NCI-H1694 (cell line): Measurements from ENCODE around the gene MSMO1.

ENCODE experiments used
- DNase-seq: peaks from one replicate; lab custom pipeline; 2025; lab: John Stamatoyannopoulos, UW

The MSMO1 gene

DNA sequence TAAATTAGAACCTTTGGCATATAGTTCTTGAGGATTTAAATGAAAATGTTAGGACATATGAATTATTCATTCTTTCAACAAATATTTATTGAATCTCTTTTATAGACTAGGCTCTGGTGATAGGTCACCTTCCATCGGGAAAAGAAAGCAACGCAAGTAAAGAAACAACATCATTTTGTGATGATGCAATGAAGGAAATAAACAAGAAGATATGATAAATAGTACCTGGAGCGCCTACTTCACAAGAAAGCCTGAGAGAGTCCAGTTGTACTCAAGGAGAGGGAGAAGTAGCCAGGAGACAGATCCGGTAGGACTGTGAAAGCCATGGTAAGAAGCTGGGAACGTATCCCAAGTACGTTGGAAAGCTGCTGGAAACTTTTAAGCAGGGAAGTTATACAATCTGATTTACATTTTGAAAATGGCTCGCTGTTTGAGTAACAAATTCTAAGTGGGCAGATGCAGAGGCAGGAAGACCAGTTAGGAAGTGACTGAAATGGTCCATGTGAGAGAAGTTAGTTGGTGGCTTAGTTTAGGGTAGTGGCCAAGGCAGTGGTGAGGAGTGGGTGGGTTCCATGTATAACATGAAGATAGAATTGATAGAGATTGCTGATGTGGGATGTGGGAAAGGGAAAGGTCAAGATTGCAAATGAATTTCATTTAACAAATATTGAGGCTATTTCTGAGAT lies 33.7 kb downstream of the MSMO1 start:
- DNase-seq, result no peak

DNA sequence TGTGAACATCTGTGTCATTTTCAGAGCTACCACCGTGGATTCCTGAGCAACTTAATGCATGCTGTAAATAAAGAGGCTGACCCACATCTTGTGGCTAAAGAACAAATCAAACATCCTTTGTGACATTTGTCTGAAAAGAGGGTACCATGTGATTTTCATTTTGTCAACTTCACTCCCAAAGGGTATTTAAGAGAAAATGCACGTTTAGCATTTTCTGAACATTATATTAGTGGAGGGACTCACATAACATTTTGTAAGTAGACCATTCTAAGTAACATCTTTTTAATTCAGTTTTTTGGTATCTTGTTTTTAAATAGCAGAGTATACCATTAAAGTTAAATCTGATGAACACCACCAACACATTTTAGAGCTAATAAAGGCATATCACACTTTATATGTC lies 34.3 kb downstream of the MSMO1 start:
- no peak for DNase-seq

DNA sequence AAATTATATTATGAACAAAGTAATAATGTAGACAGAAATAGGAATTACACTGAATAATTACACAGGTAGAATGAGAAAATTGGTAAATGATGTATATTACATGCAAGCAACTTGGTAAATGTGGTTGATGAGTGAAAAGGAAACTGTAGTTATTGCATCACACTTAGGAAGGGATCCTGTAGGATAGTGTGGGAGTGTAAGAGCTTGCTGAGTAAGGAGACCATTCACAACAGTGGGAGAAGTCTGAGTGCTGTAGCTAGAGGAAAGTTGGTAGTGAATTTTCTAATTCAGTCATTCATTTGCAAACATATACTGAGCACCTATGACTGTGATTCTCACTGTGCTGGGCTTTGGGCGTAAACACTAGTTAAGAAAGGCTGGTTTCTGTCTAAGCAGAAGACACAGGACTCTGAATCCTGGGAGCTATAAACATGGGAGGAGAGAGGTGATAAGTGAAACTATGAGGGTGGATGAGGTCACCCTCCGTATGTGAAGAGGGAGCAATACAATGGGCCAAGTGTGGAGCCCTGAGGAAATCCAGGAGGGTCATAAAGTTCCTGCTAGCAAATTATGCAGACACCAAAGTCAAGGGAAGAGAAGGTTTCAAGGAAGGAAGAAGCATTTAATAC lies 37.1 kb downstream of the MSMO1 start:
- no peak for DNase-seq

DNA sequence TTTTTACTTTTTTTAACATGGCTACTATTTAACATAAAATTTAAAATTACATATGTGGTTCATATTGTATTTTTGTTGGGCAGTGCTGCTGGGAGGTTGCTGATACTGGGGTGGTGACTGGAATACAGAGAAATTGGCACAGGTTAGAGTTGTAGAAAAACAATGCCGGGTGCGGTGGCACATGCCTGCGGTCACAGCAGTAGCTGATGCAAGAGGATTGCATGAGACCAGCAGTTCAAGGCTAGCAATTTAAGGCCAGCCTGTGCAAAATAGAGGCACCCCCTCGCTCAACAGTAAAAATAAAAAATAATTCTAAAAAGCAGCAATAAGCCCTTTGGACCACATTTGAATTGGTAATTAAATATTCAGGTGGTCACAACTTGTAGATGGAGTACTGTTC lies 39.6 kb downstream of the MSMO1 start:
- DNase-seq, result no peak

DNA sequence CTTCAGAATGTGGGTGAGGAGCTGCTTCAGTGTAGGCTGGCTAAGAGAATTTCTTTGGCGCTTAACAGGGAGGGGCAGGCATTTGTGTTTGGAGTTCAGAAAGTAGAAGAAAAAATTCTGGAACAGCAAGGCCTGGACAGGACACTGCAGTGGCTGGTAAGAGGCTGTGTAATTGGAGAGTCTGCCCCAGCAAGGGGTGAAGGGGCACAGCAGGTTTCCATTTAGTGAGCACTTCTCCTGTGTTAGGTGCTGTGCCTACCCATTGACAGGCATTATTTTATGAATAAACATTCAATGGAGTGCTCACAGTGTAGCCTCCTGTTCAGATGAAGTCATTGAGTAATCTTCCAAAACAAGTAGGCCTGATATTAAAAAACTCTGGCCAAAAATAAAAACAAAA lies 40.6 kb downstream of the MSMO1 start:
- no peak for DNase-seq

DNA sequence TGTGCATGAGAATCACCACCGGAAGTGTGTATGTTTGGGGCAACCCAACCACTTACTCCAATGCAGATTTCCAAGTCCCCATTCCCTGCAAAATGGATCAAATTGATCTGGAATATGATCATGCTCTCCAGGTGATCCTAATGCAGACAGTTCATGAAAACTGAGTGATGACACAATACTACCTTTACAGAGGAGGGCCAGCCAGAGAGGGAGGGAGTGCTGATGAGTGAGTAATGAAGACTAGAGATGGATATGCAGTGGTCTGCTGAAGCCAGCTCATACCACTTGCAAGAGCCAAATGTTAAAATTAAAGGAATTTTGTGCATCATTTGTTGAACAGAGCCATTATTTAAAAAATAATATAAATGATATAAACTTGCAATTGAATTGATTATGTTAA lies 41.1 kb downstream of the MSMO1 start:
- DNase-seq, result no peak

DNA sequence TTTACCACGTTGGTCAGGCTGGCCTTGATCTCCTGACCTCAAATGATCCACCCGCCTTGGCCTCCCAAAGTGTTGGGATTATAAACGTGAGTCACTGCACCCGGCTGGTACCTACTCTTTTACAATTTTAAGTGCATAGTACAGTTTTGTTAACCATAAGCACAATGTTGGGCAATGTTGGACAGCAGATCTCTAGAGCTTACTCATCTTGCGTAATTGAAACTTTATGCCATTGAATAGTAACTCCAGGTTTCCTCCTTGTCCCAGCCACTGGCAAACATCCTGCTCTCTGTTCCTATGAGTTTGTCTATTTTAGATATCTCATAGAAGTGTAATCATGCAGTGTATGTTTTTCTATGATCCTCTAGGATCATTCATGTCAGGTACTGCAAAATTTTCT lies 42.1 kb downstream of the MSMO1 start:
- DNase-seq, result no peak

DNA sequence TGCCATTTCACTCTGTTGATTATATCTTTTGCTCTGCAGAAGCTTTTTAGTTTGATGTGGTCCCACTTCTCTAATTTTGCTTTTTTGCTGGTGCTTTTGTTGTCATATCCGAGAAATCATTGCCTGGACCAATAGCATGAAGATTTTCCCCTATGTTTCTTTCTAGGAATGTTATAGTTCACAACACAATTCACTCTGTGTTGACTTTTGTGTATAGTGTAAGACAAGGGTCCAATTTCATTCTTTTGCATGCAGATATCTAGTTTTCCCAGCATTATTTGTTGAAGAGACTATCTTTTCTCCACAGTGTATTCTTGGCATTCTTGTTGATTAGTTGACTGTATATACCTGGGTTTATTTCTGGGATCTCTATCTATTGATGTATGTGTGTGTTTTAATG lies 43.1 kb downstream of the MSMO1 start:
- DNase-seq, result no peak

DNA sequence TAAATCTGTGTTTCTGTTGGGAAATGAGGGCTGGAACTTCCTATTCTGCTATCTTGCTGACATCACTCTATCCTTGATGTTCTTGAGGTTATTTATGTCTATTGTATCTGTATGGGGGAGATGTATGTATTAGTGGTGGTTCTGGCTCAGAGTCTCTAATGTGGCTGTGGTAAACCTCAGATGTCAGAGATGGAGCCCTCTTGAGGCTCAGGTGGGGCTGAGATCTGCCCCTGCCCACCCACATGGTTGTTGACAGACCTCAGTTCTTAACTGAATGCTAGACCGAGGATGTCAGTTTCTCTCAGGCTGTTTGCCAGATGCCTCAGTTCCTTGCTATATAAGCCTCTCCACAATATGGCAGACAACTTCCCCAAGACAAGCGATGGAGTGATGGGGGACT lies 48.0 kb downstream of the MSMO1 start:
- DNase-seq, result no peak

DNA sequence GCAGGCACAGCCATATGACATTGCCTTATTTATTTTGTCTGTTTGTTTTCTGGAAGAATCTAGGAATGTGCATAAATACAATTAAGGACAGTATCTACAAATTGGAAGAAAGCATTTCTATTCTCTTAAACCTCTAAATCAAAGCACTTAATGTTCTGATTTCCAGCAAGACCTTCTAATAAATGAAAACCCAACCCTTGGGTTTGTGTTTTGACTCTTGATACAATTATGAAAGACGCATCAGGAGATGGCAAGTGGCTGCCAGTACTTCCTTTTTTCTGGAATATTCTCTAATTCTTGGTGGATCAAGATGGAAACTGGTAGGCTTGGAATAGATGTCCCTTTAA lies 50.9 kb downstream of the MSMO1 start:
- DNase-seq, result no peak

DNA sequence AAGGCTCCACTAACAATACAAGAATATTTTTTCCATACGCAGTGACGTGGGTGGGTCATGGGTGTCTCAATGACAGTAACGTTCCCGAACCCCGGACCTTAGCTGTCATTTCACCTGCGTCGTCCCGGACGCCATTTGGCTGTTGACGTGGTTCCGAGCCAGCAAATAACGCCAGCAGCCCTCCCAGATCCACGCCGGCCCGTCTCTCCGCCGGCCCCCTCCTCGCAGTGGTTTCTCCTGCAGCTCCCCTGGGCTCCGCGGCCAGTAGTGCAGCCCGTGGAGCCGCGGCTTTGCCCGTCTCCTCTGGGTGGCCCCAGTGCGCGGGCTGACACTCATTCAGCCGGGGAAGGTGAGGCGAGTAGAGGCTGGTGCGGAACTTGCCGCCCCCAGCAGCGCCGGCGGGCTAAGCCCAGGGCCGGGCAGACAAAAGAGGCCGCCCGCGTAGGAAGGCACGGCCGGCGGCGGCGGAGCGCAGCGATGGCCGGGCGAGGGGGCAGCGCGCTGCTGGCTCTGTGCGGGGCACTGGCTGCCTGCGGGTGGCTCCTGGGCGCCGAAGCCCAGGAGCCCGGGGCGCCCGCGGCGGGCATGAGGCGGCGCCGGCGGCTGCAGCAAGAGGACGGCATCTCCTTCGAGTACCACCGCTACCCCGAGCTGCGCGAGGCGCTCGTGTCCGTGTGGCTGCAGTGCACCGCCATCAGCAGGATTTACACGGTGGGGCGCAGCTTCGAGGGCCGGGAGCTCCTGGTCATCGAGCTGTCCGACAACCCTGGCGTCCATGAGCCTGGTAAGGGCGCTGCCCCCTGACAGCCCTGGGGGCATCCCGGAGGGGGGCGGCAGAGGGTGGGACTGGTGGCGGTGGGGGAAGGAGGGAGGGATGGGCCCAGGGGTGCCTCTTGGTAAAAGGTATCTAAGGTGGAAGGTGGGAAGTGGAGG lies 51.5 kb downstream of the MSMO1 start, which contains the start of gene CPE:
Gene CPE, plus strand, starts transcription at position 264 of the 933 bp plus-strand sequence. Its CDS starts 214 bp downstream, at position 478.
- peak; percentile 67 for DNase-seq

DNA sequence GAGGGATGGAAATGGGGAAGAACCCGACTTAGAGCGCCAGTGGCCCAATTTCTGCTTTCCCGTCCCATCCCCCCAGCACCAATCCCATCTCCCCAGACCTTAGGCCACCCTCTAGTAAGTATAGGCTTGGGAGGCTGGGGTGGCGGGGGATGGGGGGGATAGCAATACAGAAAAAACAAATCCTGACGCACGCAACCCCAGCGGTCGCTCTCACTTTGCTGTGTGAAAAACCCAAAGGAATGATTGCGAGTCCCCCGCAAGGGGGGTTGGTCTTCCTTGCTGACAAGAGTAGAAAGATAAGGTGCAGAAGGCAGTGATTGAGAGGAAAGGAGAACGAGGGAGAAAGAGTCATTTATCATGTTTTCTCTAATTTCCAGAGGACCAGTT lies 52.2 kb downstream of the MSMO1 start:
- peak; percentile 82 for DNase-seq

DNA sequence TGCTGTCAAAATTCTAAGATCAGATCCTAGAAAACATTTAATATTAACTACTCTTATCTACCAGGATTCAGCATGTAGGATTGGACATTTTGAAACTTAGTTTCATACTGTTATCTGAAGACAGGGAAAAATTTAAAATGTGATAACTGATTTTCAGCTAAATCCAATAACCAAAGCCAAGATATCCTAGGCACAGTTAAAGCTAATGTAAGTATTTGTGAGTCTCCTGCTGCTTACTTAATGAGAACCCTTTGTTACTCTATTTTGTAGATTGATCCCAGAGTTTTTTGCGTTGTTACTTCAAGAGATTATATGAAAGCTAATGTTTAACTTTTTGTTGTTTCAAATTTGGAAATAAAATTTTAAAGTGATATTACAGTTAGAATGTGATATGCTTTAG lies 53.3 kb downstream of the MSMO1 start:
- DNase-seq, result no peak

DNA sequence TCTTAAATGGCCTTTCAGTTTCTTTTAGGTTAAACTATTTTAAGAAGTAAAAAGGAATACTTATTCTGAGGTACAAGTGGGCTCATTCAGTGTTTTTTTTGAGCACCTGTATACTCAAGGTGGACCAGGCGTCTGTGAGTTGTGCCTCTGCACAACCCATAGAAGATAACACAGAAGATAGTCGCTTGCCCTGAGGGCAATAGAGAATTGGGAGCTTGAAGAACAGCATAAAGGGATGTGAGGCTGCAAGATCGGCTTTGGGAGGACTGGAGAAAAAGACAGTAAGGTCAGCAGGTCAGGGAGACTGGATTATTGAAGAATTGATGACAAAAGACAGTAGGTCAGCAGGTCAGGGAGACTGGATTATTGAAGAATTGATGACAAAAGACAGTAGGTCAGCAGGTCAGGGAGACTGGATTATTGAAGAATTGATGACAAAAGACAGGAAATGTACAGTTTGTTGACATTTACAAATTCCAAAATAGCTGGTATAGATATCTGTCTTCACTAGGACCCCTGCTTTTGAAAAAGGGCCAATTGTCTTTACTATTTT lies 54.4 kb downstream of the MSMO1 start:
- no peak for DNase-seq

DNA sequence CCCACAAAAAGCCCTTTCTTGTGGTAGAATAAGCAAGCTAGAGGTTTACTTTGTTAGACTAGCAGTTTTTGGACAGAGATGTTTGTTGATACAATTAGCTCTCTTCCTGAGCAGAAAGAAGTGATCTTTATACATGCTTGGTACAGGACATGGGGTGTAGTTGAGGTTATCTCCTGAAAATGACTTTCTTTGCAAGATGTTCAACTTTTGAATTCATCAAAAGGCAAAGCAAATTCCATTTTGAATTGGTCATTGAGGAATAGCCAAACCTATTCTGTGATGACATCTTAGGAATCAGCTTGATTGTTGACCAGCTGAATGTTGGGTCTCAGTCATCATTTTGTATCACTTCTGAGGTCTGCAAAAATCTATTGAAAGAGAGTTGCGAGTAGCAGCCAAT lies 55.2 kb downstream of the MSMO1 start:
- DNase-seq, result no peak

DNA sequence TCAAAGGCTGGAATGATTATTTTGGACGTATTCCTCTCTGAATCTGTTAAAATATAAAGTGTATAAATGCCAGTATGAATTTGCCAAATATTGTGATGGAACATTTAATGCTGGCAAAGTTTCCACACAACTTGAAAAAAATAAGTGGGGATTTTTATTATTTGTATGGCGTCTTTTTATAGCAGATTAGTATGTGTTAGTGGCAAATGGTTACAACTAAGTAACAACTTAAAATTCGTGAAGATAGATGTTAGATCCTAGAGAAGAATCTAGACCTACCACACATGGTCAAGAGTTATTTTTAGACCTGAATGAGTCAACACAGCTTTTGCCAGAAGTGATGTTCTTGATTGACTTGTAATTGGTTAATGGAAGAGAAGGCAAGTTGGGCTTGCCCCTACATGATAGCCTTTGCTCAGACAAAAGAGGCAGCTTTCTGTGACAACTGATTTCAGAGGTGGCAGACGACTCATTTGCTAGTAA lies 56.2 kb downstream of the MSMO1 start:
- peak; percentile 97 for DNase-seq

DNA sequence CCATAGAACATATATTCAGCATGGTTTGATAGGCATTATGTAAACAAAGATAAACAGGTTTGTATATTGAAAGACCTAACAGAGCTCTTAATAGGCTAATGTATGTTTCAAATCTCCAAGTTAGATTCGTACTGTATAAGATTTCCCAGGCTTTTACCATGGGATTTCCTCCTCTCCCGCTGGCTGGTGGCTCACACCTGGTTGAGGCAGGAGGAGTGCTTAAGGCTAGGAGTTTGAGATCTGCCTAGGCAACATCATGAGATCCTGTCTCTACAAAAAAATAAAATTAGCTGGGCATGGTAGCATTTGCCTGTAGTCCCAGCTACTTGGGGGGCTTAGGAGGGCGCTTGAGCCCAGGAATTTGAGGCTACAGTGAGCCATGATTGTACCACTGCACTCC lies 56.7 kb downstream of the MSMO1 start:
- DNase-seq, result peak; percentile 78

DNA sequence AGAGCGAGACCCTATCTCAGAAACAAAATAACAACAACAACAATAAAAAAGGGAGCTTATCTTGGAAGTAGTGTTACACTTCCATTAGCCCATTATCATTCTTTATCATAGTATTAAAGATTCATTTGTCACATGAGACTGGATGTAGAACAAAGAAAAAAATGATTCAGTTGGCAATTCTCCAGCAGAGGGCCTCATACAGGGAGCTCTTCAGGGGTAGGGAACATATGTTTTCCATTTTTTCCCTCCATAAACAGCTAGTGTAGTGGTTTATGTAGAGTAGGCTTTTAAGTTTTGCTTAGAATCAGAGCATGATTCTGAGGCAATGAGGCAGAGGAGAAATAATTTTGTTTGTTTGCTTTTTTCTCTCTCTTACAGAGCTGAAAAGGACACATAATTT lies 57.1 kb downstream of the MSMO1 start:
- DNase-seq, result peak; percentile 96

DNA sequence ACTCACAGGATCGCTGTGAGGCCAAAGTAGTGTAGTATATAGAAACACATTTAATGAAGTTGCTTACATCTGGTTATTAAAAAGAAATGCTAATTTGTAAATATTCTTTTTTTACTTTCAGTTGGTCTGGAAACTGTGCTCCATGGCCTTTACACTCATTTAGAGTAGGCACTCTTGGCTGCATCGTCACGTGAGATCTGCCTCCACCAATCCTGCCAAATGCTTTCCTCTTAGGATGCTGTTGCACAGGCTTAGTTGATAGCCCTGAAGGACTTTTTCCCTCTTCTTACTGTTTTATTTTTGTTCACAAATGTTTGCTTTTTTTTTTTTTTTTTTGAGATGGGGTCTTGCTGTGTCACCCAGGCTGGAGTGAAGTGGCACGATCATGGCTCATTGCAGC lies 57.7 kb downstream of the MSMO1 start:
- DNase-seq, result peak; percentile 77

DNA sequence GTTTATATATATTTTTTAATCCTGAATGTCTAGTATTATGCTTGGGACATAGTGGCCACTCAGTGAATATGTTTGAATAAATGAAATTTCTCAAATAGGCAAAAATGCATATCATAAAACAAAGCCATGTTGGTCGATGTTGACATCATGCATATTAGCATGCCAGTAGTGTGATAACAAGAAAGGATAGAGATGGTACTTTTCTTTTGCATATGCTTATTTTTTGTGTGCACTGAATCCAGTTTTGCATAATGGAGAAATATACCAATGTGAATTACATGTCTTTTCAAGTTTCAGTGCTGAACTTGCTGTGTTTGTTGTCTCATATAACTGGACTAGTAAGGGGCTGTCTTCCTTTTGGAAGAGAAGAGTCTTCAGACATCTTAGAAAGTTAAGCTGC lies 58.9 kb downstream of the MSMO1 start:
- DNase-seq, result no peak

DNA sequence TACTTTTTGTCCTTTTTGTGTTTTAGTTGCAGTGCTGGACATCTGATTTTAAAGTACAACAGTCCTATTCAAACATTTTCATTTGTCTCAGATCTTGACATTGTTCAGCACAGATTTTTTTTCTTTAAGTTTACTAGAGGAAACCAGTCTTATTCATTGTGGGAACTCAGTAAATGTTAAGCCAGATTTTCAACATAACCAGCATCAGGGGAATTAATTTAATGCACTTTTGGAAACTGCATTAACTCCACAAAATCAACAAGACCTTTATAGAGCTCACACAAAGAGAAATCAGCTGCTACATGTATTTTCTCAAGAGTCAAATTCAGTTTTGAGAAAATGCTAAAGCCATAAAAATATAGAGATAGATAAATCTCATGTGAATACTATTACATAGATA lies 61.3 kb downstream of the MSMO1 start:
- DNase-seq, result no peak
